ENCODE data around the gene TAS2R38. TPM values are rescaled to one million over a fixed set of nuclear protein-coding genes. Genes with fewer than 3 reads are reported as not detected.

Gene TAS2R38
- total RNA-seq, 1 donor from 2014 or later, result not detected

DNA sequence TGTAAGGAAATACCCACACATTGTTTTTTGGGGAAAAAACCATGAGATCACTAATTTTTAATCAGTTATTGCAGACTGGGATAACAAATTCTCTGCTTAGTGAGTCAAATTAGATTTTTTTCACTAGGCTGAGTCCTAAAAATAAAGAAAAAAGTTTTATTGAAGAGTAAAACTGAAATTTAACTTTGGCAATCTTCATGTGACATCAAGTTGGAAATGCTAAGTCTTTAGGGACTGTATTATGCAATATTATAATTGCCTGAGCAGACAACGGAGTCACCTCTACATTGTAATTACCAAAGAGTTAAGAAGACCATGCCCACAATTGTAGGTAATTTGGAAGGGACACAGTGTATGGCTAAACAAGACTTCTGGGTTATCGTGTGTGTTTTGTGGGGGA lies 24.6 kb downstream of the TAS2R38 start:
- no peaks in the 10 kb centered on the region for H3K36me3 Mint-ChIP-seq (ENCODE audit: insufficient read depth)
- DNase-seq (ENCODE audit: low spot score, unreplicated experiment), result no peak
- no peak overlapping the region for H3K27ac Mint-ChIP-seq
- H3K27me3 Mint-ChIP-seq, result no peaks in the 10 kb centered on the region
- H3K4me3 Mint-ChIP-seq (ENCODE audit: low read depth), result no peak overlapping the region
- no peaks in the 10 kb centered on the region for H3K9me3 Mint-ChIP-seq (ENCODE audit: low read depth)
- H3K4me1 Mint-ChIP-seq (ENCODE audit: low read depth), result peaks cover 1% of the 10 kb centered on the region
- TF ChIP-seq CTCF (IDR thresholded peaks at IDR 0.05; ENCODE audit: unreplicated experiment), result no peak

DNA sequence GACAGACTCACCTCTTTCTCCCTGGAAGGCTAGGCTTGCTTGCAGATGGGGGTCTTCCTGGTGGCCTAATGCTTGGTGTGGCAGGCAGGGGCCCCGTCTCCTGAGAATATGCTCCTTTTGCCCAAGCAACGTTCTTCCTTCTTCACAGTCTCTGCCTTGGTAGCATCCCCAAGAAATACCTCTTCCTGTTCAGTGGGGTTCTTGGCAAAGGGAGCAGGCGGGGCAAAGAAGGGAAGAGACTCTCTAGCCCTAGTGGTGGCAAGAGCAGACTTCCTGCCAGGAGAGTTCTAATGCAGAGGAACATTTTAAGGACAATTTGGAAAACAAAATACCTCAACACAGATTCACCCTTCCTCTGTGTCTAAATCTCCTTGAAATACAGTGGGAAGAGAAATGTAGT lies 26.8 kb downstream of the TAS2R38 start, which contains the start of gene CLEC5A:
Gene CLEC5A, minus strand, starts transcription at position 179 of the 400 bp plus-strand sequence. CDS start 682 bp downstream, outside the sequence.
- Mint-ChIP-seq H3K36me3 (ENCODE audit: insufficient read depth) (no peaks in the 10 kb centered on the region), H3K4me1 (ENCODE audit: low read depth) (peaks cover 1% of the 10 kb centered on the region), H3K27me3 (no peaks in the 10 kb centered on the region), H3K27ac (no peak within 1 kb of the TSS), H3K4me3 (ENCODE audit: low read depth) (no peak within 1 kb of the TSS), H3K9me3 (ENCODE audit: low read depth) (peaks cover 7% of the 10 kb centered on the region)
- no peak for TF ChIP-seq CTCF (IDR thresholded peaks at IDR 0.05; ENCODE audit: unreplicated experiment)
- DNase-seq (ENCODE audit: low spot score, unreplicated experiment), result no peak

DNA sequence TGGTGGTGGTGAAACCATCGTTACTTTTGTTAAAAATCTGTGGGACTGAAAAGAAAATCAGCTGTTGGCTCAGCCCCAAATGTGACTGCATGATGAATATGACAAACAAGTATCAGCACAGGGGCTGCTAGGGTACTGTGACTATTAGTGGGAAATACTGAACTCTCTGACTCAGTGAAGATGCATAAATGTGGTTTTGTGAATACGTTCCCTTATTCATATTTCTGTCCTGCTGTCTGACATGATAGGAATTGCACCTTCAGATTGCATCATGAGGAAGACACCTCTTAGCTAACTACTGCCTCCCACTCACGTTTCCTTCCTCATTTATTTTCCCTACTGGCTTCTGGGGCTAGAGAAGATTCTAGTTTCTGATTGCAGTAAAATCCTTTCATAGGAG lies 28.2 kb downstream of the TAS2R38 start:
- no peaks in the 10 kb centered on the region for H3K27me3 Mint-ChIP-seq
- H3K4me3 Mint-ChIP-seq (ENCODE audit: low read depth), result no peak overlapping the region
- DNase-seq (ENCODE audit: low spot score, unreplicated experiment), result no peak
- peaks cover 1% of the 10 kb centered on the region for H3K4me1 Mint-ChIP-seq (ENCODE audit: low read depth)
- H3K9me3 Mint-ChIP-seq (ENCODE audit: low read depth), result peaks cover 17% of the 10 kb centered on the region
- peaks cover 6% of the 10 kb centered on the region for H3K36me3 Mint-ChIP-seq (ENCODE audit: insufficient read depth)
- no peak overlapping the region for H3K27ac Mint-ChIP-seq
- no peak for TF ChIP-seq CTCF (IDR thresholded peaks at IDR 0.05; ENCODE audit: unreplicated experiment)

- Mint-ChIP-seq H3K9me3 (ENCODE audit: low read depth) (peaks cover 21% of the 10 kb centered on the region), H3K27me3 (no peaks in the 10 kb centered on the region), H3K4me3 (ENCODE audit: low read depth) (no peak overlapping the region), H3K27ac (no peak overlapping the region), H3K36me3 (ENCODE audit: insufficient read depth) (peaks cover 6% of the 10 kb centered on the region), H3K4me1 (ENCODE audit: low read depth) (peaks cover 1% of the 10 kb centered on the region)
- no peak for DNase-seq (ENCODE audit: low spot score, unreplicated experiment)
- TF ChIP-seq CTCF (IDR thresholded peaks at IDR 0.05; ENCODE audit: unreplicated experiment), result no peak
Measured at GRCh38 chr7:141944811-141945210, 28.8 kb downstream of the TAS2R38 start.

GRCh38 chr7:141943846-141944245 lies 29.7 kb downstream of the TAS2R38 start:
- H3K27me3 Mint-ChIP-seq, result no peaks in the 10 kb centered on the region
- DNase-seq (ENCODE audit: low spot score, unreplicated experiment), result no peak
- peaks cover 6% of the 10 kb centered on the region for H3K36me3 Mint-ChIP-seq (ENCODE audit: insufficient read depth)
- TF ChIP-seq CTCF (IDR thresholded peaks at IDR 0.05; ENCODE audit: unreplicated experiment), result no peak
- peaks cover 1% of the 10 kb centered on the region for H3K4me1 Mint-ChIP-seq (ENCODE audit: low read depth)
- no peak overlapping the region for H3K4me3 Mint-ChIP-seq (ENCODE audit: low read depth)
- H3K9me3 Mint-ChIP-seq (ENCODE audit: low read depth), result peaks cover 27% of the 10 kb centered on the region
- H3K27ac Mint-ChIP-seq, result no peak overlapping the region
